Fibroblast of the conjunctiva (primary cell): ENCODE results near the gene LCTL.
A peak's percentile ranks its signal among the peaks of the same experiment; 100 is the strongest.
"Not testable (repeated sequence)": the region's sequence is repeated elsewhere in the genome, so short reads cannot be mapped to it uniquely, and the experiment has no call there.

Experiments
- DNase-seq: peaks from one replicate; pipeline ENCODE4 v3.0.0-alpha.2; 2010; ENCODE audit warnings: low read depth

LCTL gene

GRCh38 chr15:66564136-66565041 is 1.4 kb downstream of the LCTL start:
- DNase-seq, result no peak

- no peak for DNase-seq
These were observed 2.2 kb downstream of the LCTL start for GRCh38 chr15:66563566-66564110.

- no peak for DNase-seq
These were observed 2.7 kb downstream of the LCTL start for GRCh38 chr15:66563126-66563525.

GRCh38 chr15:66560856-66561525 is 4.8 kb downstream of the LCTL start:
- no peak for DNase-seq

- no peak for DNase-seq
These were observed 7.5 kb downstream of the LCTL start for GRCh38 chr15:66558271-66558670.

- no peak for DNase-seq
These were observed 10.1 kb downstream of the LCTL start for GRCh38 chr15:66555685-66556084.

GRCh38 chr15:66545255-66545654 is 20.5 kb downstream of the LCTL start:
- DNase-seq, result no peak

GRCh38 chr15:66542896-66543295 is 22.9 kb downstream of the LCTL start:
- no peak for DNase-seq

GRCh38 chr15:66535056-66535455 is 30.7 kb downstream of the LCTL start:
- no peak for DNase-seq

- DNase-seq, result no peak
These were observed 41.0 kb downstream of the LCTL start for GRCh38 chr15:66524838-66525237.

GRCh38 chr15:66523926-66524325 is 41.9 kb downstream of the LCTL start:
- no peak for DNase-seq

- no peak for DNase-seq
These were observed 49.9 kb downstream of the LCTL start for GRCh38 chr15:66515901-66516322.

- DNase-seq, result no peak
These were observed 51.2 kb downstream of the LCTL start for GRCh38 chr15:66514586-66514985.

GRCh38 chr15:66508293-66508883 is 57.4 kb downstream of the LCTL start:
- DNase-seq, result no peak

- no peak for DNase-seq
These were observed 60.0 kb downstream of the LCTL start for GRCh38 chr15:66505818-66506217.

- DNase-seq, result no peak
These were observed 60.4 kb downstream of the LCTL start for GRCh38 chr15:66505430-66505811.

- DNase-seq, result peak; percentile 78
These were observed 61.0 kb downstream of the LCTL start, which contains the start of the genes RPL4 and ZWILCH for GRCh38 chr15:66504563-66505429. TSS of gene RPL4 (minus strand) at chr15:66504855. CDS start at chr15:66504790, 65 bp downstream. TSS of gene ZWILCH (plus strand) at chr15:66505326. CDS start at chr15:66505339, 13 bp downstream.

- no peak for DNase-seq
These were observed 61.8 kb downstream of the LCTL start for GRCh38 chr15:66503780-66504562.

GRCh38 chr15:66503041-66503648 is 62.7 kb downstream of the LCTL start:
- not testable (repeated sequence) for DNase-seq

- no peak for DNase-seq
These were observed 63.3 kb downstream of the LCTL start for GRCh38 chr15:66502491-66502890.
